Liver (tissue), 9 donors: Measurements from ENCODE around the gene KATNB1. TPM values are rescaled to one million over a fixed set of nuclear protein-coding genes. Genes with fewer than 3 reads are reported as not detected.

ENCODE experiments used
- DNase-seq: peaks from one replicate; pipeline ENCODE4 v3.0.0-alpha.2; 2017; ENCODE audit warnings: low spot score
- H3K27ac ChIP-seq, 2 donors: one replicate each; pipeline ENCODE4 v1.7.0; 2013; ENCODE audit warnings: inconsistent platforms in 2 of 2, low read length in 2 of 2, control low read depth in 1 of 2, low read depth in 1 of 2, mild to moderate bottlenecking in 1 of 2
- H3K27me3 ChIP-seq, 4 donors: one replicate each; pipeline versions ENCODE4 v1.6.1 to v1.7.0; 2013; ENCODE audit warnings: low read length in 3 of 4, inconsistent platforms in 1 of 4, mild to moderate bottlenecking in 1 of 4, moderate library complexity in 1 of 4; ENCODE audit not compliant: control insufficient read depth in 4 of 4, insufficient read depth in 4 of 4
- H3K36me3 ChIP-seq, 4 donors: one replicate each; pipeline versions ENCODE4 v1.6.1 to v1.7.0; 2013; ENCODE audit warnings: low read length in 3 of 4, mild to moderate bottlenecking in 3 of 4, low read depth in 1 of 4, moderate library complexity in 1 of 4; ENCODE audit not compliant: control insufficient read depth in 4 of 4, insufficient read depth in 3 of 4
- H3K4me1 ChIP-seq, 4 donors: one replicate each; pipeline versions ENCODE4 v1.6.1 to v1.7.0; 2013; ENCODE audit warnings: low read length in 3 of 4, mild to moderate bottlenecking in 3 of 4, moderate library complexity in 1 of 4; ENCODE audit not compliant: control insufficient read depth in 4 of 4, insufficient read depth in 4 of 4
- H3K4me3 ChIP-seq, 3 donors: one replicate each; pipeline versions ENCODE4 v1.6.1 to v1.7.0; 2013; ENCODE audit warnings: low read length in 3 of 3, control low read depth in 1 of 3, low read depth in 1 of 3, mild to moderate bottlenecking in 1 of 3
- H3K9ac ChIP-seq, 2 donors: one replicate each; pipeline ENCODE4 v1.7.0; 2013; ENCODE audit warnings: low read length in 2 of 2, mild to moderate bottlenecking in 2 of 2, moderate library complexity in 2 of 2, control low read depth in 1 of 2, low read depth in 1 of 2
- H3K9me3 ChIP-seq, 4 donors: one replicate each; pipeline versions ENCODE4 v1.6.1 to v1.7.0; 2013; ENCODE audit warnings: low read length in 3 of 4; ENCODE audit not compliant: control insufficient read depth in 4 of 4
- ATF3 ChIP-seq: IDR thresholded peaks from 2 replicates; pipeline ENCODE4 v1.6.1; 2016; ENCODE audit warnings: antibody characterized with exemption
- CTCF ChIP-seq: fragments of 150-350 bp; IDR thresholded peaks from 2 replicates; pipeline ENCODE4 v1.5.1; 2017; ENCODE audit warnings: improper control_type of control experiment, low read depth, low read length; ENCODE audit not compliant: missing input control
- EGR1 ChIP-seq, 2 donors: IDR thresholded peaks; 2 replicates each; pipeline ENCODE4 v1.6.1; 2016 to 2018; ENCODE audit warnings: antibody characterized with exemption in 2 of 2, low read depth in 2 of 2
- FOXA2 ChIP-seq: IDR thresholded peaks from 2 replicates; pipeline ENCODE4 v1.6.1; 2016; ENCODE audit warnings: antibody characterized with exemption
- GABPA ChIP-seq, 2 donors: IDR thresholded peaks in 1 of 2; conservative IDR thresholded peaks in 1 of 2; 2 replicates each; pipeline ENCODE4 v1.6.1; 2016; ENCODE audit warnings: antibody characterized with exemption in 2 of 2, mild to moderate bottlenecking in 1 of 2, moderate library complexity in 1 of 2
- HNF4A ChIP-seq, 2 donors: conservative IDR thresholded peaks; 2 replicates each; pipeline ENCODE4 v1.6.1; 2016; ENCODE audit warnings: antibody characterized with exemption in 2 of 2, mild to moderate bottlenecking in 2 of 2
- HNF4G ChIP-seq: IDR thresholded peaks from 2 replicates; pipeline ENCODE4 v1.6.1; 2016; ENCODE audit warnings: antibody characterized with exemption
- JUND ChIP-seq, 2 donors: IDR thresholded peaks; 2 replicates each; pipeline ENCODE4 v1.6.1; 2016; ENCODE audit warnings: antibody characterized with exemption in 2 of 2
- NR2F2 ChIP-seq: IDR thresholded peaks from 2 replicates; pipeline ENCODE4 v1.6.1; 2016; ENCODE audit warnings: antibody characterized with exemption
- RAD21 ChIP-seq, 2 donors: IDR thresholded peaks; 2 replicates each; pipeline ENCODE4 v1.6.1; 2016; ENCODE audit warnings: antibody characterized with exemption in 2 of 2, mild to moderate bottlenecking in 2 of 2
- REST ChIP-seq: IDR thresholded peaks from 2 replicates; pipeline ENCODE4 v1.6.1; 2016; ENCODE audit warnings: antibody characterized with exemption, mild to moderate bottlenecking
- SP1 ChIP-seq: IDR thresholded peaks from 2 replicates; pipeline ENCODE4 v1.6.1; 2018; ENCODE audit warnings: antibody characterized with exemption, mild to moderate bottlenecking
- TAF1 ChIP-seq: conservative IDR thresholded peaks from 2 replicates; pipeline ENCODE4 v1.6.1; 2016; ENCODE audit warnings: antibody characterized with exemption, mild to moderate bottlenecking
- YY1 ChIP-seq: IDR thresholded peaks from 2 replicates; pipeline ENCODE4 v1.6.1; 2016; ENCODE audit warnings: antibody characterized with exemption, mild to moderate bottlenecking
- WGBS: extraction: QIAGEN DNeasy Blood & Tissue Kit; methylation state at CpG from one replicate; pipeline ENCODE4 v1.1.7; 2013; 5-methylcytosine and 5-hydroxymethylcytosine counted together
- polyA plus RNA-seq, 2 donors: library from polyadenylated mRNA; stranded (reverse) in 1 of 2; unstranded in 1 of 2; fragments of 200-250 nt in 1 of 2; fragments of >200 nt in 1 of 2; fragmentation: Nextera tagmentation in 1 of 2; extraction: Ambion mirVana in 1 of 2; gene quantifications; one replicate each; pipeline versions ENCODE4 v1.2.1 to v1.2.3, GENCODE V29; 2013 to 2015
- total RNA-seq, 2 donors: library from RNA; depleted of rRNA; stranded (reverse); fragments of >200 nt; gene quantifications; one replicate each; pipeline ENCODE4 v1.2.3, GENCODE V29; 2014
- donor health status: healthy.
- donor health status: healthy.
- donor health status: healthy.
- donor health status: healthy.
- donor health status: healthy.

KATNB1 gene
- total and polyA plus RNA-seq, 4 donors = 4.5 to 16.4 (median 7.5) TPM

GRCh38 chr16:57747996-57748395 is 12.4 kb downstream of the KATNB1 start:
- no peaks in the 10 kb centered on the region for H3K27me3 ChIP-seq
- peaks cover 0 to 3% (median 0%) of the 10 kb centered on the region in 4 donors for H3K36me3 ChIP-seq
- 96% methylated on average over 6 of the region's 6 CpGs for WGBS
- H3K4me3 ChIP-seq = no peak overlapping the region
- TF ChIP-seq HNF4A (conservative IDR thresholded peaks at IDR 0.05) = no peak
- TF ChIP-seq GABPA (IDR thresholded peaks at IDR 0.05 in 1 of 2, conservative IDR thresholded peaks at IDR 0.05 in 1 of 2) = no peak
- TF ChIP-seq REST = no peak
- TF ChIP-seq NR2F2 = no peak
- no peak for TF ChIP-seq SP1
- no peak for TF ChIP-seq TAF1
- TF ChIP-seq EGR1 (IDR thresholded peaks at IDR 0.05; ENCODE audit: low read depth in 2 of 2) = no peak
- no peak for TF ChIP-seq YY1
- TF ChIP-seq ATF3 = no peak
- TF ChIP-seq FOXA2 = no peak
- TF ChIP-seq RAD21 (IDR thresholded peaks at IDR 0.05) = no peak
- TF ChIP-seq CTCF = no peak
- H3K9me3 ChIP-seq = no peaks in the 10 kb centered on the region
- no peak for DNase-seq
- no peak overlapping the region for H3K27ac ChIP-seq
- H3K4me1 ChIP-seq = no peaks in the 10 kb centered on the region
- H3K9ac ChIP-seq = no peak overlapping the region

- WGBS = 95% methylated on average over 11 of the region's 11 CpGs
- no peak for DNase-seq
- Histone ChIP-seq H3K9ac (no peak overlapping the region), H3K27ac (no peak overlapping the region), H3K4me1 (no peaks in the 10 kb centered on the region), H3K9me3 (no peaks in the 10 kb centered on the region), H3K36me3 (peaks cover 0 to 2% (median 0%) of the 10 kb centered on the region in 4 donors), H3K27me3 (no peaks in the 10 kb centered on the region), H3K4me3 (no peak overlapping the region)
- TF ChIP-seq TAF1 (no peak), FOXA2 (no peak), JUND (IDR thresholded peaks at IDR 0.05) (no peak), HNF4G (no peak), EGR1 (IDR thresholded peaks at IDR 0.05; ENCODE audit: low read depth in 2 of 2) (no peak), RAD21 (IDR thresholded peaks at IDR 0.05) (no peak)
Observed at GRCh38 chr16:57748596-57748995, 13.0 kb downstream of the KATNB1 start.
